Loucy (cell line): ENCODE results near the gene PNMA6F.

Source experiments
- H2AFZ ChIP-seq: fragments of 200-600 bp; sonication (generic); 2 replicates; pipeline ENCODE4 v1.6.0; 2016; ENCODE audit warnings: antibody characterized with exemption, mild to moderate bottlenecking, low read length, moderate library complexity
- H3F3A ChIP-seq: fragments of 200-600 bp; 2 replicates; pipeline ENCODE4 v1.6.0; 2016; ENCODE audit warnings: antibody characterized with exemption, low read depth, mild to moderate bottlenecking
- H3K27me3 ChIP-seq: fragments of 200-600 bp; sonication (generic); 2 replicates; pipeline ENCODE4 v1.6.1; 2014; ENCODE audit warnings: low read length, mild to moderate bottlenecking; ENCODE audit not compliant: insufficient read depth, poor library complexity, severe bottlenecking
- H3K36me3 ChIP-seq: fragments of 200-600 bp; sonication (generic); 2 replicates; pipeline ENCODE4 v1.6.1; 2016; ENCODE audit warnings: low read length; ENCODE audit not compliant: insufficient read depth
- H3K4me1 ChIP-seq: fragments of 200-600 bp; sonication (generic); 2 replicates; pipeline ENCODE4 v1.5.1; 2014; ENCODE audit warnings: low read length, mild to moderate bottlenecking; ENCODE audit not compliant: insufficient read depth, poor library complexity, severe bottlenecking
- H3K4me2 ChIP-seq: fragments of 200-600 bp; sonication (generic); 2 replicates; pipeline ENCODE4 v1.6.0; 2014; ENCODE audit warnings: antibody characterized with exemption, low read length, low read depth, mild to moderate bottlenecking; ENCODE audit not compliant: poor library complexity, severe bottlenecking
- H3K4me3 ChIP-seq: fragments of 200-600 bp; sonication (generic); 2 replicates; pipeline ENCODE4 v1.5.1; 2014; ENCODE audit warnings: low read length, mild to moderate bottlenecking, mixed read lengths; ENCODE audit not compliant: poor library complexity, severe bottlenecking
- H3K79me2 ChIP-seq: fragments of 200-600 bp; sonication (generic); 2 replicates; pipeline ENCODE4 v1.6.1; 2014; ENCODE audit warnings: low read length; ENCODE audit not compliant: insufficient read depth
- H3K9ac ChIP-seq: fragments of 200-600 bp; sonication (generic); 2 replicates; pipeline ENCODE4 v1.6.0; 2014; ENCODE audit warnings: mild to moderate bottlenecking, low read depth, low read length, moderate library complexity; ENCODE audit not compliant: poor library complexity, severe bottlenecking
- H3K9me2 ChIP-seq: fragments of 200-600 bp; sonication (generic); replicated peaks from 2 replicates; pipeline ENCODE4 v1.6.1; 2016; ENCODE audit warnings: low read depth, low read length, mixed read lengths
- H3K9me3 ChIP-seq: fragments of 200-600 bp; sonication (generic); 2 replicates; pipeline ENCODE4 v1.6.1; 2014; ENCODE audit warnings: mild to moderate bottlenecking, antibody characterized with exemption, low read length, low read depth; ENCODE audit not compliant: insufficient read depth
- H4K20me1 ChIP-seq: fragments of 200-600 bp; sonication (generic); 2 replicates; pipeline ENCODE4 v1.6.0; 2014; ENCODE audit warnings: antibody characterized with exemption, low read length, mild to moderate bottlenecking; ENCODE audit not compliant: insufficient read depth, poor library complexity, severe bottlenecking
- EZH2phosphoT487 ChIP-seq: fragments of 200-600 bp; IDR thresholded peaks from 2 replicates; pipeline ENCODE4 v1.6.1; 2018; ENCODE audit warnings: antibody characterized with exemption, mild to moderate bottlenecking, moderate library complexity, borderline replicate concordance
- TF ChIP-seq, protein P1 (sequence below): fragments of 200-600 bp; sonication (generic); conservative IDR thresholded peaks from 2 replicates; pipeline ENCODE4 v1.5.1; 2014; ENCODE audit warnings: mild to moderate bottlenecking, antibody characterized with exemption, low read length

PNMA6F gene

DNA sequence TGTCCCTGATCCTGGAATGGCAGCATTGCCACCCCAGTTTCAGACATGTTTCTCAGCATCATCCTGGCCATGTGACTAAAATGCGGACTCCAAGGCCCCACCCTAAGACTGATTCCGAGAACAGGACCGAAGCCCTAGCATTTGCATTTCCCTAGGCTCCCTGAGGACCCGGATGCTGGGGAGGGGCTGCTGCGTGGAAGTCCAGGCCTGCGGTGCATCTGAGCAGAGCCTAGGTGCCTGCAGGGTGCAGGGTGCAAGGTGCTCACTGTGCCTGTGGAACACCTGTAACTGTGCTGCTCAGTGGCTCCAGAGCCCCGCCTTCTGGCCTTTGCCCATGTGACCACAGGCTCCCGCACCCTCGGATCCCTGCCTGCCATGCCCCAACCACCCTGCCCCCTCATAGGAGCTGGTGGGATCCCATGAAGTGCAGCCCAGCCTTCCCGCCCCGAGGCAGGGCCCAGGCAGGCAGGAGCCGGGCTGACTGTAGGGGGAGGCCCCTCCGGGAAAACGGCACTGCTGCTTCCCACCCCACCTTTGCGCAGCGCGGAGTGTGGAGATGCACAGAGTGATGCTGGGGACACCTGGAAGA lies 14.9 kb downstream of the PNMA6F start:
- H3K27me3 ChIP-seq, result no peaks in the 10 kb centered on the region
- no peaks in the 10 kb centered on the region for H4K20me1 ChIP-seq
- H3F3A ChIP-seq, result no peaks in the 10 kb centered on the region
- no peak for TF ChIP-seq EZH2phosphoT487
- TF ChIP-seq, protein P1, sequence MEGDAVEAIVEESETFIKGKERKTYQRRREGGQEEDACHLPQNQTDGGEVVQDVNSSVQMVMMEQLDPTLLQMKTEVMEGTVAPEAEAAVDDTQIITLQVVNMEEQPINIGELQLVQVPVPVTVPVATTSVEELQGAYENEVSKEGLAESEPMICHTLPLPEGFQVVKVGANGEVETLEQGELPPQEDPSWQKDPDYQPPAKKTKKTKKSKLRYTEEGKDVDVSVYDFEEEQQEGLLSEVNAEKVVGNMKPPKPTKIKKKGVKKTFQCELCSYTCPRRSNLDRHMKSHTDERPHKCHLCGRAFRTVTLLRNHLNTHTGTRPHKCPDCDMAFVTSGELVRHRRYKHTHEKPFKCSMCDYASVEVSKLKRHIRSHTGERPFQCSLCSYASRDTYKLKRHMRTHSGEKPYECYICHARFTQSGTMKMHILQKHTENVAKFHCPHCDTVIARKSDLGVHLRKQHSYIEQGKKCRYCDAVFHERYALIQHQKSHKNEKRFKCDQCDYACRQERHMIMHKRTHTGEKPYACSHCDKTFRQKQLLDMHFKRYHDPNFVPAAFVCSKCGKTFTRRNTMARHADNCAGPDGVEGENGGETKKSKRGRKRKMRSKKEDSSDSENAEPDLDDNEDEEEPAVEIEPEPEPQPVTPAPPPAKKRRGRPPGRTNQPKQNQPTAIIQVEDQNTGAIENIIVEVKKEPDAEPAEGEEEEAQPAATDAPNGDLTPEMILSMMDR, result no peak
- H2AFZ ChIP-seq, result no peak overlapping the region
- no peaks in the 10 kb centered on the region for H3K9me3 ChIP-seq
- no peaks in the 10 kb centered on the region for H3K36me3 ChIP-seq
- H3K4me1 ChIP-seq, result no peaks in the 10 kb centered on the region
- H3K4me2 ChIP-seq, result no peak overlapping the region
- no peaks in the 10 kb centered on the region for H3K79me2 ChIP-seq
- H3K4me3 ChIP-seq, result no peak overlapping the region
- no peak overlapping the region for H3K9ac ChIP-seq
- H3K9me2 ChIP-seq, result no peaks in the 10 kb centered on the region

GRCh38 chrX:153305972-153306371 lies 15.6 kb downstream of the PNMA6F start:
- H3F3A ChIP-seq, result no peaks in the 10 kb centered on the region
- no peaks in the 10 kb centered on the region for H4K20me1 ChIP-seq
- H3K9ac ChIP-seq, result no peak overlapping the region
- no peaks in the 10 kb centered on the region for H3K9me3 ChIP-seq
- H3K36me3 ChIP-seq, result no peaks in the 10 kb centered on the region
- H3K4me1 ChIP-seq, result no peaks in the 10 kb centered on the region
- no peaks in the 10 kb centered on the region for H3K79me2 ChIP-seq
- no peak for TF ChIP-seq EZH2phosphoT487
- TF ChIP-seq, protein P1, result no peak
- no peak overlapping the region for H3K4me3 ChIP-seq
- H3K9me2 ChIP-seq, result no peaks in the 10 kb centered on the region
- H2AFZ ChIP-seq, result no peak overlapping the region
- H3K4me2 ChIP-seq, result no peak overlapping the region
- no peaks in the 10 kb centered on the region for H3K27me3 ChIP-seq

DNA sequence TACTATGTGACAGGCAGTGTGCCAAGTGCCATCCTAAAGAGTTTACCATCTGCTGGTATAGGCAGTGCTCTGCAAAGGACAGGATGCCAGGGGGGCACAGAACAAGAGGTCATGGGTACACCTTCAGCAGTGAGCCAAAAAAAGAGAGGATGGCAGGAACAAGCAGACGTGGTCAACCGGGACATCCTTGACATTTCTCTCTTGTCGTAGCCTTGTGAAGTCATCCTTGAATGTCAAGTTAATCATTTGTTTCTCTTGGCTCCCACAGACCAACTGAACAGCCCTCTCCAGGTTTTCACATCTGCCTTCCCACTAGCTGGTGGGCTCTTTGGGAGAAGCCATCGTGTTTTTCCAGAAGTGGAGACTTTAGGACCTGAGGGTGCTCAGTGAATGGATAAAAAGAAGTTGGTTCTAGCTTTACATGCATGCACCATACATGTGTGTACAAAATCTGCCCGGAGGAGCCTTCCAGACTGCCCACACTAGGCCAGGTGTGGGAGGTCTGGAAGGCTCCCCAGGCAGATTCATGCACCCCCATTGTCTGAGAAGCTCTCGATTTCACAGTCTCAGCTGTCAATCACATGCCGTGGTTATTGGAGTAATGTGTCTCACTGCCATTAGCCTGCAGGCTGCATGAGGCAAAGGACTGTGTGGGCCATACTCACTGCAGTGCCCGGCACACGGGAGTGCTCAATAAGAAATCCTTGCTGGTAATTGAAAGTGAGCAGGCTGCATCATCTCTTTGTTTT lies 16.4 kb downstream of the PNMA6F start:
- Histone ChIP-seq H4K20me1 (no peaks in the 10 kb centered on the region), H3K9me3 (no peaks in the 10 kb centered on the region), H3K4me3 (no peak overlapping the region), H3K27me3 (no peaks in the 10 kb centered on the region), H3K79me2 (no peaks in the 10 kb centered on the region), H2AFZ (no peak overlapping the region), H3K9me2 (no peaks in the 10 kb centered on the region), H3K36me3 (no peaks in the 10 kb centered on the region), H3K4me2 (no peak overlapping the region), H3K4me1 (no peaks in the 10 kb centered on the region), H3F3A (no peaks in the 10 kb centered on the region), H3K9ac (no peak overlapping the region)
- TF ChIP-seq, protein P1, result no peak
- TF ChIP-seq EZH2phosphoT487, result no peak
